Liver (tissue), 9 donors: Measurements from ENCODE around the gene ATP2B3. TPM values are rescaled to one million over a fixed set of nuclear protein-coding genes. Genes with fewer than 3 reads are reported as not detected.

Source experiments
- DNase-seq: peaks from one replicate; pipeline ENCODE4 v3.0.0-alpha.2; 2017; ENCODE audit warnings: low spot score
- H3K27ac ChIP-seq, 2 donors: one replicate each; pipeline ENCODE4 v1.7.0; 2013; ENCODE audit warnings: inconsistent platforms in 2 of 2, low read length in 2 of 2, control low read depth in 1 of 2, low read depth in 1 of 2, mild to moderate bottlenecking in 1 of 2
- H3K27me3 ChIP-seq, 4 donors: one replicate each; pipeline versions ENCODE4 v1.6.1 to v1.7.0; 2013; ENCODE audit warnings: low read length in 3 of 4, inconsistent platforms in 1 of 4, mild to moderate bottlenecking in 1 of 4, moderate library complexity in 1 of 4; ENCODE audit not compliant: control insufficient read depth in 4 of 4, insufficient read depth in 4 of 4
- H3K36me3 ChIP-seq, 4 donors: one replicate each; pipeline versions ENCODE4 v1.6.1 to v1.7.0; 2013; ENCODE audit warnings: low read length in 3 of 4, mild to moderate bottlenecking in 3 of 4, low read depth in 1 of 4, moderate library complexity in 1 of 4; ENCODE audit not compliant: control insufficient read depth in 4 of 4, insufficient read depth in 3 of 4
- H3K4me1 ChIP-seq, 4 donors: one replicate each; pipeline versions ENCODE4 v1.6.1 to v1.7.0; 2013; ENCODE audit warnings: low read length in 3 of 4, mild to moderate bottlenecking in 3 of 4, moderate library complexity in 1 of 4; ENCODE audit not compliant: control insufficient read depth in 4 of 4, insufficient read depth in 4 of 4
- H3K4me3 ChIP-seq, 3 donors: one replicate each; pipeline versions ENCODE4 v1.6.1 to v1.7.0; 2013; ENCODE audit warnings: low read length in 3 of 3, control low read depth in 1 of 3, low read depth in 1 of 3, mild to moderate bottlenecking in 1 of 3
- H3K9ac ChIP-seq, 2 donors: one replicate each; pipeline ENCODE4 v1.7.0; 2013; ENCODE audit warnings: low read length in 2 of 2, mild to moderate bottlenecking in 2 of 2, moderate library complexity in 2 of 2, control low read depth in 1 of 2, low read depth in 1 of 2
- H3K9me3 ChIP-seq, 4 donors: one replicate each; pipeline versions ENCODE4 v1.6.1 to v1.7.0; 2013; ENCODE audit warnings: low read length in 3 of 4; ENCODE audit not compliant: control insufficient read depth in 4 of 4
- EGR1 ChIP-seq, 2 donors: IDR thresholded peaks; 2 replicates each; pipeline ENCODE4 v1.6.1; 2016 to 2018; ENCODE audit warnings: antibody characterized with exemption in 2 of 2, low read depth in 2 of 2
- FOXA1 ChIP-seq: IDR thresholded peaks from 2 replicates; pipeline ENCODE4 v1.6.1; 2016; ENCODE audit warnings: antibody characterized with exemption
- FOXA2 ChIP-seq: IDR thresholded peaks from 2 replicates; pipeline ENCODE4 v1.6.1; 2016; ENCODE audit warnings: antibody characterized with exemption
- GABPA ChIP-seq, 2 donors: IDR thresholded peaks in 1 of 2; conservative IDR thresholded peaks in 1 of 2; 2 replicates each; pipeline ENCODE4 v1.6.1; 2016; ENCODE audit warnings: antibody characterized with exemption in 2 of 2, mild to moderate bottlenecking in 1 of 2, moderate library complexity in 1 of 2
- HNF4G ChIP-seq: IDR thresholded peaks from 2 replicates; pipeline ENCODE4 v1.6.1; 2016; ENCODE audit warnings: antibody characterized with exemption
- JUND ChIP-seq, 2 donors: IDR thresholded peaks; 2 replicates each; pipeline ENCODE4 v1.6.1; 2016; ENCODE audit warnings: antibody characterized with exemption in 2 of 2
- NR2F2 ChIP-seq: IDR thresholded peaks from 2 replicates; pipeline ENCODE4 v1.6.1; 2016; ENCODE audit warnings: antibody characterized with exemption
- RAD21 ChIP-seq, 2 donors: IDR thresholded peaks; 2 replicates each; pipeline ENCODE4 v1.6.1; 2016; ENCODE audit warnings: antibody characterized with exemption in 2 of 2, mild to moderate bottlenecking in 2 of 2
- RXRA ChIP-seq, 2 donors: IDR thresholded peaks; 2 replicates each; pipeline ENCODE4 v1.6.1; 2017 to 2018; ENCODE audit warnings: antibody characterized with exemption in 2 of 2, mild to moderate bottlenecking in 1 of 2
- SP1 ChIP-seq: IDR thresholded peaks from 2 replicates; pipeline ENCODE4 v1.6.1; 2018; ENCODE audit warnings: antibody characterized with exemption, mild to moderate bottlenecking
- TAF1 ChIP-seq: conservative IDR thresholded peaks from 2 replicates; pipeline ENCODE4 v1.6.1; 2016; ENCODE audit warnings: antibody characterized with exemption, mild to moderate bottlenecking
- YY1 ChIP-seq: IDR thresholded peaks from 2 replicates; pipeline ENCODE4 v1.6.1; 2016; ENCODE audit warnings: antibody characterized with exemption, mild to moderate bottlenecking
- ZBTB33 ChIP-seq: IDR thresholded peaks from 2 replicates; pipeline ENCODE4 v1.6.1; 2016; ENCODE audit warnings: antibody characterized with exemption
- WGBS: extraction: QIAGEN DNeasy Blood & Tissue Kit; methylation state at CpG from one replicate; pipeline ENCODE4 v1.1.7; 2013; 5-methylcytosine and 5-hydroxymethylcytosine counted together
- polyA plus RNA-seq, 2 donors: library from polyadenylated mRNA; stranded (reverse) in 1 of 2; unstranded in 1 of 2; fragments of 200-250 nt in 1 of 2; fragments of >200 nt in 1 of 2; fragmentation: Nextera tagmentation in 1 of 2; extraction: Ambion mirVana in 1 of 2; gene quantifications; one replicate each; pipeline versions ENCODE4 v1.2.1 to v1.2.3, GENCODE V29; 2013 to 2015
- total RNA-seq, 2 donors: library from RNA; depleted of rRNA; stranded (reverse); fragments of >200 nt; gene quantifications; one replicate each; pipeline ENCODE4 v1.2.3, GENCODE V29; 2014
- TF ChIP-seq, protein P1 (sequence below): fragments of 150-350 bp; IDR thresholded peaks from 2 replicates; pipeline ENCODE4 v1.5.1; 2017; ENCODE audit warnings: improper control_type of control experiment, low read depth, low read length; ENCODE audit not compliant: missing input control
- donor health status: healthy.
- donor health status: healthy.
- donor health status: healthy.
- donor health status: healthy.
- donor health status: healthy.

ATP2B3 gene
- total and polyA plus RNA-seq, 4 donors: not detected

GRCh38 chrX:153501530-153501929 is 15.9 kb upstream of the ATP2B3 start (continued):
- TF ChIP-seq, protein P1, sequence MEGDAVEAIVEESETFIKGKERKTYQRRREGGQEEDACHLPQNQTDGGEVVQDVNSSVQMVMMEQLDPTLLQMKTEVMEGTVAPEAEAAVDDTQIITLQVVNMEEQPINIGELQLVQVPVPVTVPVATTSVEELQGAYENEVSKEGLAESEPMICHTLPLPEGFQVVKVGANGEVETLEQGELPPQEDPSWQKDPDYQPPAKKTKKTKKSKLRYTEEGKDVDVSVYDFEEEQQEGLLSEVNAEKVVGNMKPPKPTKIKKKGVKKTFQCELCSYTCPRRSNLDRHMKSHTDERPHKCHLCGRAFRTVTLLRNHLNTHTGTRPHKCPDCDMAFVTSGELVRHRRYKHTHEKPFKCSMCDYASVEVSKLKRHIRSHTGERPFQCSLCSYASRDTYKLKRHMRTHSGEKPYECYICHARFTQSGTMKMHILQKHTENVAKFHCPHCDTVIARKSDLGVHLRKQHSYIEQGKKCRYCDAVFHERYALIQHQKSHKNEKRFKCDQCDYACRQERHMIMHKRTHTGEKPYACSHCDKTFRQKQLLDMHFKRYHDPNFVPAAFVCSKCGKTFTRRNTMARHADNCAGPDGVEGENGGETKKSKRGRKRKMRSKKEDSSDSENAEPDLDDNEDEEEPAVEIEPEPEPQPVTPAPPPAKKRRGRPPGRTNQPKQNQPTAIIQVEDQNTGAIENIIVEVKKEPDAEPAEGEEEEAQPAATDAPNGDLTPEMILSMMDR: no peak
- no peak for TF ChIP-seq JUND (IDR thresholded peaks at IDR 0.05)
- no peak for TF ChIP-seq RXRA (IDR thresholded peaks at IDR 0.05)
- no peak for TF ChIP-seq NR2F2
- TF ChIP-seq HNF4G: no peak
- no peak for TF ChIP-seq SP1
- TF ChIP-seq TAF1: no peak
- no peak for TF ChIP-seq FOXA1

DNA sequence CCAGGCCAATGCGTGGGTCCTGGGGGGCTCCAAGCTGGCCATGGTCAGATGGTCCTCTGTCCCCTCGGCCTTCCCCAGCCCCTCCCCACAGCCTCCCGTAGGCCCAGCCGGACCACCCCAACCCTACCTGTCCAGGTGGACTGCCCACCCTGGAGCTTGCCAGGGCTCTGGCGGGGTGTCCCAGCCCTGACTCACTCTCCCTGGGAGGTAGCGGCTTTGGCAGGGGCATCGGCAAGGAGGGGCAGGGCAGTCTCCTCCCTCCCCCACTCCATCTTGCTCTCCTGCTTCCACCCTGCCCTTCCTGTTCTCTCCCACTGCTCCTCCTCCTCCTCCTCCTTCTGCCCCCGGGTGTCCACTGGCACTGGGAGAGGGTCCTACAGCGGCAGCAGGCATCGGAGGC is 15.3 kb upstream of the ATP2B3 start:
- H3K27me3 ChIP-seq: no peaks in the 10 kb centered on the region
- no peak overlapping the region for H3K9ac ChIP-seq
- H3K4me1 ChIP-seq: peaks cover 0 to under 1% (median 0%) of the 10 kb centered on the region in 4 donors
- no peak for DNase-seq
- WGBS: 72% methylated on average over 10 of the region's 10 CpGs
- H3K27ac ChIP-seq: no peak overlapping the region
- TF ChIP-seq EGR1 (IDR thresholded peaks at IDR 0.05; ENCODE audit: low read depth in 2 of 2) (no peak), RAD21 (IDR thresholded peaks at IDR 0.05) (no peak), GABPA (IDR thresholded peaks at IDR 0.05 in 1 of 2, conservative IDR thresholded peaks at IDR 0.05 in 1 of 2) (no peak), HNF4G (no peak), FOXA2 (no peak)
- no peaks in the 10 kb centered on the region for H3K9me3 ChIP-seq
- no peaks in the 10 kb centered on the region for H3K36me3 ChIP-seq
- no peak overlapping the region for H3K4me3 ChIP-seq

DNA sequence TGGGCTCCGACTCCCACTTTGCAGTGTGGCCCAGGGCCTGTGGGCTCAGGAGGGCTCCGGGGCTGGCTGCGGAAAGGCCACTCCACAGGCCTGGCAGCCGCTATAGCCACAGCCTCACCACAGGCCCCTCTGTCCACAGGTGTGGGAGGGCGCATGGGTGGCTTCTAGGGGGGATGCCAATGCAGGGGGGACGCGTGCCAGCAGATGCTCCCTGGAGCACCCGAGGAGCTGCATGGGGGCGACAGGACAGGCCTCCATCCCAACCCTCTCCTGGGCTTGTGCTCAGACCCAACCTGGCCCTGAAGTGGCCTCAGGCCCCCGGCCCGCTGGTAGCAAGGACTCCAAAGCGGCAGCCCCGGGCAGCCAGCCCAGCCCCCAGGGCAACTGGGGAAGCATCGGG is 14.6 kb upstream of the ATP2B3 start:
- Histone ChIP-seq H3K4me1 (peaks cover 0 to 4% (median 0%) of the 10 kb centered on the region in 4 donors), H3K27me3 (no peaks in the 10 kb centered on the region), H3K36me3 (no peaks in the 10 kb centered on the region), H3K9me3 (no peaks in the 10 kb centered on the region), H3K27ac (no peak overlapping the region), H3K9ac (no peak overlapping the region), H3K4me3 (no peak overlapping the region)
- 78% methylated on average over 14 of the region's 14 CpGs for WGBS
- DNase-seq: no peak
- no peak for TF ChIP-seq YY1
- TF ChIP-seq, protein P1: no peak
- TF ChIP-seq HNF4G: no peak
- no peak for TF ChIP-seq ZBTB33
- no peak for TF ChIP-seq NR2F2
